H1 (cell line): ENCODE results near the gene BPI. TPM values are rescaled to one million over a fixed set of nuclear protein-coding genes. Genes with fewer than 3 reads are reported as not detected.

Experiments
- CBX5 ChIP-seq: fragments of 300-800, 300-1000 bp; sonication (generic); IDR thresholded peaks from 2 replicates; pipeline ENCODE4 v1.7.1; 2016; ENCODE audit warnings: antibody characterized with exemption, low read length, low read depth
- CHD2 ChIP-seq: IDR thresholded peaks from 2 replicates; pipeline ENCODE4 v1.6.1; 2012; ENCODE audit warnings: low read length, improper control_type of control experiment
- CHD7 ChIP-seq: fragments of 300-600 bp; sonication (generic); IDR thresholded peaks from 2 replicates; pipeline ENCODE4 v1.7.1; 2012; ENCODE audit warnings: low read length, moderate library complexity, mild to moderate bottlenecking, inconsistent platforms; ENCODE audit not compliant: insufficient replicate concordance
- CTBP2 ChIP-seq: IDR thresholded peaks from 2 replicates; pipeline ENCODE4 v1.7.0; 2011; ENCODE audit warnings: borderline replicate concordance, mild to moderate bottlenecking, moderate library complexity, mixed read lengths, low read length; ENCODE audit not compliant: insufficient read depth, insufficient read length
- NANOG ChIP-seq: IDR thresholded peaks from 2 replicates; pipeline ENCODE4 v1.6.1; 2011; ENCODE audit warnings: low read length, low read depth, mild to moderate bottlenecking, inconsistent platforms; ENCODE audit not compliant: insufficient read depth, poor library complexity, severe bottlenecking
- SIX5 ChIP-seq: IDR thresholded peaks from 2 replicates; pipeline ENCODE4 v1.6.1; 2011; ENCODE audit warnings: mild to moderate bottlenecking, low read depth, low read length
- YY1 ChIP-seq: IDR thresholded peaks from 2 replicates; pipeline ENCODE4 v1.6.1; 2011; ENCODE audit warnings: low read depth, mild to moderate bottlenecking, low read length
- polyA plus RNA-seq, 7 experiments: library from polyadenylated mRNA; depleted of rRNA in 3 of 7; stranded (reverse) in 5 of 7; unstranded in 2 of 7; fragments of >200 nt in 5 of 7; fragments of 200-250 nt in 2 of 7; gene quantifications; 1 replicate in 5 of 7; 2 replicates in 1 of 7; 4 replicates in 1 of 7; pipeline versions ENCODE4 v1.2.1 to v1.2.3, GENCODE V29; 2011 to 2013; ENCODE audit warnings: missing spikeins in 2 of 7, mixed read lengths in 2 of 7
- total RNA-seq: library from RNA; stranded (reverse); fragmentation: NEBNext Ultra II Directional; extraction: Animal tissue kit (Norgen Biotek cat#: 25700); gene quantifications from 2 replicates; pipeline ENCODE4 v1.2.1, GENCODE V29; 2021

BPI gene
- total and polyA plus RNA-seq, 2 of the 8 experiments (the other 6 are each of a cell fraction or from before 2014, with no cell fraction given): not detected

- TF ChIP-seq CHD7 (no peak), NANOG (no peak), SIX5 (no peak), CTBP2 (no peak), CHD2 (no peak), CBX5 (no peak), YY1 (no peak)
Observed at GRCh38 chr20:38354227-38354626, 50.3 kb downstream of the BPI start (continued).
